ENCODE data around the gene MPRIP.

- TF ChIP-seq SOX15 (CRISPR knock-in tag; IDR thresholded peaks at IDR 0.05) (no peak), CTCF (IDR thresholded peaks at IDR 0.05) (no peak), SP1 (CRISPR knock-in tag; conservative IDR thresholded peaks at IDR 0.05) (no peak)
Observed at GRCh38 chr17:17060930-17061329, 18.7 kb downstream of the MPRIP start.
